Mucosa of stomach (tissue), 1 donor: ENCODE data around the gene SSC5D.

ENCODE experiments used
- H3K27me3 ChIP-seq: one replicate; pipeline ENCODE4 v1.7.0; 2013; ENCODE audit warnings: mild to moderate bottlenecking, low read length; ENCODE audit not compliant: control insufficient read depth, insufficient read depth
- H3K36me3 ChIP-seq: one replicate; pipeline ENCODE4 v1.7.0; 2013; ENCODE audit warnings: low read length; ENCODE audit not compliant: control insufficient read depth, insufficient read depth
- H3K4me1 ChIP-seq: one replicate; pipeline ENCODE4 v1.7.0; 2013; ENCODE audit warnings: mild to moderate bottlenecking, low read length; ENCODE audit not compliant: control insufficient read depth, insufficient read depth
- H3K4me3 ChIP-seq: one replicate; pipeline ENCODE4 v1.7.0; 2013; ENCODE audit warnings: low read length
- H3K9ac ChIP-seq: one replicate; pipeline ENCODE4 v1.7.0; 2013; ENCODE audit warnings: mild to moderate bottlenecking, low read length, moderate library complexity
- H3K9me3 ChIP-seq: one replicate; pipeline ENCODE4 v1.7.0; 2013; ENCODE audit warnings: mild to moderate bottlenecking, low read length, moderate library complexity; ENCODE audit not compliant: control insufficient read depth
- donor health status: Pancreatic carcinoma.

Gene SSC5D

DNA sequence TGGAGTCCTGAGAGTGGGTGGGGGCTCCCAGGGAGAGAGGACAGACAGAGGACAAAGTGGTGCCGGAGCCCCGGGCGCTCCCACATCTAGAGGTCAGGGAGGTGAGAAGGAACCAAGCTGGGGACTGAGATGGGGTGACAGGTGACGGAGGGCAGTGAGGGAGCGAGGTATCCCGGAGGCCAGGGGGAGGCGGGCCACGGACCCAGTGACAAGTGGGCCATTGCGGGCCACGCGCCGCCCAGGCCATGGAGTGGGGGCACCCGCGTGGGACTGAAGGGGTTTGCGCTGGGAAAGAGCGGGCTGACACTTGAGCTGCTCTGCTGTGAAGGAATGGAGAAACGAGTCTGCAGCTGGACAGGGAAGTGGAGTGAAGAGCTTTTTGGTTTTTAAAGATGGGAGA is 9.2 kb upstream of the SSC5D start:
- Histone ChIP-seq H3K4me1 (peaks cover 9% of the 10 kb centered on the region), H3K4me3 (no peak overlapping the region), H3K9me3 (no peaks in the 10 kb centered on the region), H3K9ac (no peak overlapping the region), H3K36me3 (no peaks in the 10 kb centered on the region), H3K27me3 (no peaks in the 10 kb centered on the region)

GRCh38 chr19:55479451-55480230 is 8.6 kb upstream of the SSC5D start:
- Histone ChIP-seq H3K4me1 (peaks cover 15% of the 10 kb centered on the region), H3K9ac (no peak overlapping the region), H3K9me3 (no peaks in the 10 kb centered on the region), H3K36me3 (no peaks in the 10 kb centered on the region), H3K4me3 (no peak overlapping the region), H3K27me3 (no peaks in the 10 kb centered on the region)

DNA sequence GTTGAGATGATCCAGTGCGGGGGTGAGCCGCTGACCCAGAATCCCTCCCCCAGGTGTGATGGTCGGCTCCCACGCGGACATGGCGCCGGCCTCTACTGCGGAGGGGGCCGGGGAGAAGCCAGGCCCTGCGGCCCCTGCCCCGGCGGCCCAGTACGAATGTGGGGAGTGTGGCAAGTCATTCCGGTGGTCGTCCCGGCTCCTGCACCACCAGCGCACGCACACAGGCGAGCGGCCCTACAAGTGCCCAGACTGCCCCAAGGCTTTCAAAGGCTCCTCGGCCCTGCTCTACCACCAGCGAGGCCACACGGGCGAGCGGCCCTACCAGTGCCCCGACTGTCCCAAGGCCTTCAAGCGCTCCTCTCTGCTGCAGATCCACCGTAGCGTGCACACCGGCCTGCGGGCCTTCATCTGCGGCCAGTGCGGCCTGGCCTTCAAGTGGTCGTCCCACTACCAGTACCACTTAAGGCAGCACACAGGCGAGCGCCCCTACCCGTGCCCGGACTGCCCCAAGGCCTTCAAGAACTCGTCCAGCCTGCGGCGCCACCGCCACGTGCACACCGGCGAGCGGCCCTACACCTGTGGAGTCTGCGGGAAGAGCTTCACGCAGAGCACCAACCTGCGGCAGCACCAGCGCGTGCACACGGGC is 7.0 kb upstream of the SSC5D start:
- Histone ChIP-seq H3K36me3 (no peaks in the 10 kb centered on the region), H3K9ac (no peak overlapping the region), H3K9me3 (no peaks in the 10 kb centered on the region), H3K4me3 (no peak overlapping the region), H3K27me3 (no peaks in the 10 kb centered on the region), H3K4me1 (peaks cover 16% of the 10 kb centered on the region)

GRCh38 chr19:55481794-55482155 is 6.5 kb upstream of the SSC5D start:
- Histone ChIP-seq H3K36me3 (no peaks in the 10 kb centered on the region), H3K27me3 (no peaks in the 10 kb centered on the region), H3K9ac (no peak overlapping the region), H3K4me3 (no peak overlapping the region), H3K9me3 (no peaks in the 10 kb centered on the region), H3K4me1 (peaks cover 17% of the 10 kb centered on the region)

DNA sequence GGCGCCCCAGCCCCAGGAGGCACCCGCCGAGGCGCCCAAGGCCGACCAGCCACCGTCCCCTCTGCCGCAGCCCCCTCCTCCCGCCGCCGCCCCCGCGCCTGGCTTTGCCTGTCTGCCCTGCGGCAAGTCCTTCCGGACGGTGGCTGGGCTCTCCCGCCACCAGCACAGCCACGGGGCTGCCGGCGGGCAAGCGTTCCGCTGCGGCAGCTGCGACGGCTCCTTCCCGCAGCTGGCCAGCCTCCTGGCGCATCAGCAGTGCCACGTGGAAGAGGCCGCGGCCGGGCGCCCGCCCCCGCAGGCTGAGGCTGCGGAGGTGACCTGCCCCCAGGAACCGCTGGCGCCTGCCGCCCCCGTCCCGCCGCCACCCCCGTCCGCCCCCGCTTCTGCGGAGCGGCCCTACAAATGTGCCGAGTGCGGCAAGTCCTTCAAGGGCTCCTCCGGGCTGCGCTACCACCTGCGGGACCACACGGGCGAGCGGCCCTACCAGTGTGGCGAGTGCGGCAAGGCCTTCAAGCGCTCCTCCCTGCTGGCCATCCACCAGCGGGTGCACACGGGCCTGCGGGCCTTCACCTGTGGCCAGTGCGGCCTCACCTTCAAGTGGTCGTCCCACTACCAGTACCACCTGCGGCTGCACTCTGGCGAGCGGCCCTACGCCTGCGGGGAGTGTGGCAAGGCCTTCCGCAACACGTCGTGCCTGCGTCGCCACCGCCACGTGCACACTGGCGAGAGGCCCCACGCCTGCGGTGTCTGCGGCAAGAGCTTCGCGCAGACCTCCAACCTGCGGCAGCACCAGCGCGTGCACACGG is 5.9 kb upstream of the SSC5D start:
- Histone ChIP-seq H3K9ac (no peak overlapping the region), H3K27me3 (no peaks in the 10 kb centered on the region), H3K4me3 (no peak overlapping the region), H3K4me1 (peaks cover 23% of the 10 kb centered on the region), H3K9me3 (no peaks in the 10 kb centered on the region), H3K36me3 (no peaks in the 10 kb centered on the region)

DNA sequence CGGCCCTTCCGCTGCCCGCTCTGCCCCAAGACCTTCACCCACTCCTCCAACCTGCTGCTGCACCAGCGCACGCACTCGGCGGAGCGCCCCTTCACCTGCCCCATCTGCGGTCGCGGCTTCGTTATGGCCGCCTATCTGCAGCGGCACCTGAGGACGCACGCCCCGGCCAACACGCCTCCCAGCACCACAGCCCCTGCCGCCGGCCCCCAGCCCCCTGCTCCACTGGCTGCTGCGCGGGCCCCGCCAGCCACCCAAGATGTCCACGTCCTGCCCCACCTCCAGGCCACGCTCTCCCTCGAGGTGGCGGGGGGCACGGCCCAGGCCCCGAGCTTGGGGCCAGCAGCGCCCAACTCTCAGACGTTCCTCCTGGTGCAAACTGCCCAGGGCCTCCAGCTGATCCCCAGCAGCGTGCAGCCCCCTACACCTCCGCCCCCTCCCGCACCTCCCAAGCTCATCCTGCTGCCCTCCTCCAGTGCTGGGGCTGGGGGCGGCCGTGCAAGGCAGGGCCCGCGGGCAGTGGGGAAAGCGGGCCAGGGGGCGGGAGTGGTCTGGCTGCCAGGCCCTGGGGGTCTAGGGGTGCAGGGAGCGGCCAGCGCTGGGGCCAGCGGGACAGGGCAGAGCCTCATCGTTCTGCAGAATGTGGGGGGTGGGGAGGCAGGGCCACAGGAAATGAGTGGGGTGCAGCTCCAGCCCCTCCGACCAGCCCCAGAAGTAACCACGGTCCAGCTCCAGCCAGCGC is 5.1 kb upstream of the SSC5D start:
- peaks cover 28% of the 10 kb centered on the region for H3K4me1 ChIP-seq
- H3K36me3 ChIP-seq = no peaks in the 10 kb centered on the region
- H3K9me3 ChIP-seq = no peaks in the 10 kb centered on the region
- no peak overlapping the region for H3K9ac ChIP-seq
- no peak overlapping the region for H3K4me3 ChIP-seq
- no peaks in the 10 kb centered on the region for H3K27me3 ChIP-seq

DNA sequence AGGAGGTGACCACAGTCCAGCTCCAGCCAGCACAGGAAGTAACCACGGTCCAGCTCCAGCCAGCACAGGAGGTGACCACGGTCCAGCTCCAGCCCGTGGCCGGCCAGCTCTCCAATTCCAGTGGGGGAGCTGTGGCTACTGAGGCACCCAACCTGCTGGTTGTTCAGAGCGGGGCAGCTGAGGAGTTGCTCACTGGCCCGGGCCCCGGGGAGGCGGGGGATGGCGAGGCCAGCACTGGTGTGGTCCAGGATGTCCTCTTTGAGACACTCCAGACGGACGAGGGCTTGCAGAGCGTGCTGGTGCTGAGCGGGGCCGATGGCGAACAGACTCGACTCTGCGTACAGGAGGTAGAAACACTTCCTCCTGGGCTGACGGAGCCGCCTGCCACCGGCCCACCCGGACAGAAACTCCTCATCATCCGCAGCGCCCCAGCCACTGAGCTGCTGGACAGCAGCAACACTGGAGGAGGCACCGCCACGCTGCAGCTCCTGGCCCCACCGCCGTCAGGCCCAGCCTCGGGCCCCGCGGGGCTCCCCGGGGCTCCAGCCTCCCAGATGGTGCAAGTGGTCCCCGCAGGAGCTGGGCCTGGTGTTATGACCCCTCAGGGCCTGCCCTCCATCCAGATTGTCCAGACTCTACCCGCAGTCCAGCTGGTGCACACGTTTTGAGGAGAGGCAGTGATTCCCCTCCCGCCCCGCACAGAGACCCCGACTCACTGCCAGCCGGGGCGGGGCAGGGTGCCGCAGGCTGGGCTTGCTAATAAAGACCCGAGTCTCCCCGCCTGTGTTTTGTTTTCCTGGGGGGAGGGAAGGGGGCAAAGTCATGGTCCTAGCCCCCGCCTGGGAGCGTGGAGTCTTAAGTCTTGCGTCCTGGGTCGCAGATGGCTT is 4.3 kb upstream of the SSC5D start:
- Histone ChIP-seq H3K4me1 (peaks cover 32% of the 10 kb centered on the region), H3K4me3 (peak overlapping the region; percentile 14), H3K27me3 (no peaks in the 10 kb centered on the region), H3K9ac (peak overlapping the region; percentile 57), H3K36me3 (no peaks in the 10 kb centered on the region), H3K9me3 (no peaks in the 10 kb centered on the region)

DNA sequence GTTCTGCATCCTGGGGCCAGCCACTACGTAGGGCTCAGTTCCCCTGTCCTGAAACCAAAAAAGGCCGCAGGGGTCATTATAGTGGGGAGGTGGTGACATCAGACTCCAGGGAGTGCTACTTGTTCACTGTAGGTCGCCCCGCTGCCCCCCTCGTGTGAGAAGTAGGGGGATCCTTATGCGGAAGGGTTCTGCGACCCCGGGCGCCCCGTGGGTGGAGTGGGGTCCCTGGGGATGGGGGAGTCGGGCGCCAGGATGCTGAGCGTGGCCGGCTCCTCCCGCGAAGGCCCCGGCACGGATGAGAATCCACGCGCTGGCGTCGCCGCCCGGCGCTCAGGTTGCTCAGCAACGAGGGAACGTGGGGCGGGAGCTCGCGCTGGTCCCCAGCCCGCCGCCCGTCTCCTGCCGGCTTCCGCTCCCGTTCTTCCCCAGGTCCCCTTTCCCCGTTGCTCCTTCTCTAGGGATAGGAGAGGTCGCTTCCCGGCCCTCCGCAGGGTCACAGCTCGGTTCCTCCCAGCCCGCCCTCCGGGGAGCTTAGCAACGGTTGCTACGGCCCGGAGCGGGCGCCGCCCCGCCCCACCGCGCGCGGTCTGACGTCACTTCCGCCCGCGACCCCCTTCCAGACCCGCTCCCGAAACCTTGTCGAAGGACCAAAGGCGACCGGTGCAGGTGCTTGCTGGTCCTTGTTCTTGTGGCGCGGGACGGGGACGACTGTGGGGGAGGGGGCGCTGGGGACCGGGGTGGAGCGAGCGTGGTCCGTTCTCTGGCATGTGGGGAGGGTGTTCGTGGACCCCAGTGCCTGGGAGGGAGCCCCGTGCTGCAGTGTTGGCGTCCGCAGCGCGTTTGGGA is 3.4 kb upstream of the SSC5D start, which contains the start of gene NAT14:
TSS of gene NAT14 (plus strand) at position 596 of the 846 bp plus-strand sequence. CDS start 521 bp downstream, outside the sequence.
- no peaks in the 10 kb centered on the region for H3K9me3 ChIP-seq
- H3K9ac ChIP-seq = peak within 1 kb of the TSS; percentile 57
- H3K36me3 ChIP-seq = no peaks in the 10 kb centered on the region
- peaks cover 32% of the 10 kb centered on the region for H3K4me1 ChIP-seq
- H3K27me3 ChIP-seq = no peaks in the 10 kb centered on the region
- H3K4me3 ChIP-seq = peak within 1 kb of the TSS; percentile 14

GRCh38 chr19:55485439-55486011 is 2.7 kb upstream of the SSC5D start:
- Histone ChIP-seq H3K4me1 (peaks cover 32% of the 10 kb centered on the region), H3K9me3 (no peaks in the 10 kb centered on the region), H3K4me3 (peak overlapping the region; percentile 14), H3K9ac (peak overlapping the region; percentile 57), H3K27me3 (no peaks in the 10 kb centered on the region), H3K36me3 (no peaks in the 10 kb centered on the region)
